Panc1 (cell line): ENCODE results near the gene PARD3. TPM values are rescaled to one million over a fixed set of nuclear protein-coding genes. Genes with fewer than 3 reads are reported as not detected.
A peak's percentile ranks its signal among the peaks of the same experiment; 100 is the strongest.

Experiments
- ATAC-seq: fragments of 200-7000 bp; cut with Tn5 transposase; 2 replicates; pipeline ENCODE4 v1.9.1; 2020; ENCODE audit warnings: mild to moderate bottlenecking, moderate library complexity
- BruUV-seq: library from RNA; stranded (reverse); fragments of 400-500 nt; replicated peaks from 2 replicates; lab custom pipeline; 2021; lab: Mats Ljungman, UMichigan
- CTCF ChIA-PET: fragments of 300-600 bp; sonication (Branson Sonifier 250); formaldehyde crosslinking; loops from one replicate; lab custom pipeline; 2022; ENCODE audit warnings: antibody characterized with exemption; lab: Charles Lee
- POLR2A ChIA-PET: fragments of 300-600 bp; sonication (Branson Sonifier 250); formaldehyde crosslinking; loops from one replicate; lab custom pipeline; 2022; ENCODE audit warnings: antibody characterized with exemption; lab: Charles Lee
- DNase-seq: peaks from one replicate; pipeline ENCODE4 v3.0.0-alpha.2; 2010; ENCODE audit warnings: low read depth, low spot score
- H3K27ac ChIP-seq: 2 replicates; pipeline ENCODE4 v1.5.1; 2011; ENCODE audit warnings: mild to moderate bottlenecking, low read length, inconsistent platforms
- H3K27me3 ChIP-seq: fragments of 200-500 bp; sonication (Bioruptor generic); 2 replicates; pipeline ENCODE4 v1.6.0; 2014; ENCODE audit warnings: low read length, inconsistent platforms; ENCODE audit not compliant: control insufficient read depth, insufficient read depth
- H3K36me3 ChIP-seq: fragments of 200-500 bp; sonication (Bioruptor generic); 2 replicates; pipeline ENCODE4 v1.5.1; 2014; ENCODE audit warnings: inconsistent platforms, mild to moderate bottlenecking, low read length, moderate library complexity; ENCODE audit not compliant: control insufficient read depth, insufficient read depth
- H3K4me1 ChIP-seq: 2 replicates; pipeline ENCODE4 v1.5.1; 2011; ENCODE audit warnings: inconsistent platforms, mild to moderate bottlenecking, low read length, moderate library complexity; ENCODE audit not compliant: control insufficient read depth, insufficient read depth
- H3K4me3 ChIP-seq, 2 experiments: 2 replicates each; pipeline ENCODE4 v1.5.1; 2011 to 2012; ENCODE audit warnings: low read depth in 2 of 2, low read length in 2 of 2, mild to moderate bottlenecking in 2 of 2, inconsistent platforms in 1 of 2, moderate library complexity in 1 of 2
- H3K9me3 ChIP-seq: fragments of 200-500 bp; sonication (Bioruptor generic); 2 replicates; pipeline ENCODE4 v1.5.1; 2014; ENCODE audit warnings: low read depth, mild to moderate bottlenecking, inconsistent platforms, low read length, moderate library complexity; ENCODE audit not compliant: control insufficient read depth, insufficient read depth
- CTCF ChIP-seq: fragments of 450-650 bp; IDR thresholded peaks from 2 replicates; pipeline ENCODE4 v1.5.1; 2017; ENCODE audit warnings: mild to moderate bottlenecking
- POLR2AphosphoS5 ChIP-seq: IDR thresholded peaks from 2 replicates; pipeline ENCODE4 v1.6.1; 2012; ENCODE audit warnings: mild to moderate bottlenecking, low read depth, low read length, moderate library complexity
- SIN3A ChIP-seq: IDR thresholded peaks from 2 replicates; pipeline ENCODE4 v1.6.1; 2012; ENCODE audit warnings: low read depth, mild to moderate bottlenecking, low read length, moderate library complexity, borderline replicate concordance; ENCODE audit not compliant: insufficient read depth
- TCF7L2 ChIP-seq: IDR thresholded peaks from 2 replicates; pipeline ENCODE4 v1.6.1; 2011; ENCODE audit warnings: mild to moderate bottlenecking, low read depth, low read length, inconsistent platforms
- in situ Hi-C: cut with HindIII; loops from 2 replicates; pipeline ENCODE4 v1.10.0; 2016; ENCODE audit warnings: low sequenced_read_pairs, low pct_unique_long_range_greater_than_20kb
- intact Hi-C: fragments of 100-400 bp; cut with micrococcal nuclease; formaldehyde crosslinking; loops from one replicate; pipeline ENCODE4 v1.10.0; 2022; ENCODE audit not compliant: unreplicated experiment
- total RNA-seq: library from RNA; stranded (reverse); gene quantifications from one replicate; pipeline ENCODE4 v1.2.1, GENCODE V29; 2021; ENCODE audit not compliant: unreplicated experiment
- TF ChIP-seq, protein P1 (sequence below), 2 experiments: IDR thresholded peaks; 2 replicates each; pipeline ENCODE4 v1.6.1; 2011 to 2012; ENCODE audit warnings: low read depth in 2 of 2, control low read depth in 1 of 2, low read length in 1 of 2, mild to moderate bottlenecking in 1 of 2, moderate library complexity in 1 of 2; ENCODE audit not compliant: insufficient read depth in 1 of 2

Gene PARD3
- total RNA-seq, 1 experiment from 2014 or later: 29.8 TPM

DNA sequence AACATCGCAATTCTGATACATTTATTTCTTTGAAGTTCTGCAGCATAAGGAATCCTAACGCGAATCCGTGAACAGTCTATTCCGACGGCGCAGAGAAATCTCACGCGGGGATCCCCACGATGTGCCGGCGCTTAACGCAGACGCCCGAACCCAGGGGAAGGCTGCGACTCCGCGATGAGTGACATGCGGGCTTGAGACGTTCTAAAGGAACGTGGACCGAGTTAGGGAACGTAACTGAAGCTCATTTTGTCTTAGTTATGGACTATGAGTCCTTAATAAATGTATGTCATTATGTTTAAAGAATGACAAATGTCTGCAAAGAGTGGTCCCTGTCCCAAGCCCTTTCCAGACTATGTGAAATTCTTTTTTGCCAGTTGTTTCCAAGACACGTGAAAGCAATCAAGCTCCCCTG, 995 bp upstream of the PARD3 start:
- no peaks in the 10 kb centered on the region for H3K27me3 ChIP-seq
- H3K27ac ChIP-seq: 0 out of 2 replicates have a peak overlapping the region, but pooled peaks have one; percentile 17
- in situ Hi-C loops: no loop called here
- no TSS peak for BruUV-seq
- ATAC-seq: no peak
- ChIA-PET CTCF (no interaction called here), POLR2A (no interaction called here)
- H3K9me3 ChIP-seq: no peaks in the 10 kb centered on the region
- intact Hi-C loops: loop anchor here (10.0 kb wide), 1 partner anchor 151 kb away; no protein-coding TSS in a partner anchor
- H3K36me3 ChIP-seq: no peaks in the 10 kb centered on the region; the same call in 1 of the 2 replicates
- peaks cover 19% of the 10 kb centered on the region for H3K4me1 ChIP-seq
- no peak for TF ChIP-seq CTCF
- TF ChIP-seq, protein P1, sequence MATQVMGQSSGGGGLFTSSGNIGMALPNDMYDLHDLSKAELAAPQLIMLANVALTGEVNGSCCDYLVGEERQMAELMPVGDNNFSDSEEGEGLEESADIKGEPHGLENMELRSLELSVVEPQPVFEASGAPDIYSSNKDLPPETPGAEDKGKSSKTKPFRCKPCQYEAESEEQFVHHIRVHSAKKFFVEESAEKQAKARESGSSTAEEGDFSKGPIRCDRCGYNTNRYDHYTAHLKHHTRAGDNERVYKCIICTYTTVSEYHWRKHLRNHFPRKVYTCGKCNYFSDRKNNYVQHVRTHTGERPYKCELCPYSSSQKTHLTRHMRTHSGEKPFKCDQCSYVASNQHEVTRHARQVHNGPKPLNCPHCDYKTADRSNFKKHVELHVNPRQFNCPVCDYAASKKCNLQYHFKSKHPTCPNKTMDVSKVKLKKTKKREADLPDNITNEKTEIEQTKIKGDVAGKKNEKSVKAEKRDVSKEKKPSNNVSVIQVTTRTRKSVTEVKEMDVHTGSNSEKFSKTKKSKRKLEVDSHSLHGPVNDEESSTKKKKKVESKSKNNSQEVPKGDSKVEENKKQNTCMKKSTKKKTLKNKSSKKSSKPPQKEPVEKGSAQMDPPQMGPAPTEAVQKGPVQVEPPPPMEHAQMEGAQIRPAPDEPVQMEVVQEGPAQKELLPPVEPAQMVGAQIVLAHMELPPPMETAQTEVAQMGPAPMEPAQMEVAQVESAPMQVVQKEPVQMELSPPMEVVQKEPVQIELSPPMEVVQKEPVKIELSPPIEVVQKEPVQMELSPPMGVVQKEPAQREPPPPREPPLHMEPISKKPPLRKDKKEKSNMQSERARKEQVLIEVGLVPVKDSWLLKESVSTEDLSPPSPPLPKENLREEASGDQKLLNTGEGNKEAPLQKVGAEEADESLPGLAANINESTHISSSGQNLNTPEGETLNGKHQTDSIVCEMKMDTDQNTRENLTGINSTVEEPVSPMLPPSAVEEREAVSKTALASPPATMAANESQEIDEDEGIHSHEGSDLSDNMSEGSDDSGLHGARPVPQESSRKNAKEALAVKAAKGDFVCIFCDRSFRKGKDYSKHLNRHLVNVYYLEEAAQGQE (IDR thresholded peaks at IDR 0.05; ENCODE audit: insufficient read depth in 1 of 2, low read depth in 2 of 2, low read length in 1 of 2): no peak
- no peak for TF ChIP-seq TCF7L2
- TF ChIP-seq SIN3A: no peak
- no peak for TF ChIP-seq POLR2AphosphoS5
- H3K4me3 ChIP-seq: peak overlapping the region; percentile 64 to 70
- DNase-seq: no peak

GRCh38 chr10:34814913-34815184, 247 bp downstream of the PARD3 start:
- in situ Hi-C loops: no loop called here

More at GRCh38 chr10:34814913-34815184, 247 bp downstream of the PARD3 start:
- BruUV-seq: no TSS peak
- 0 out of 2 replicates have a peak, but pooled peaks have one; percentile 39 for TF ChIP-seq TCF7L2
- TF ChIP-seq SIN3A: no peak
- TF ChIP-seq, protein P1 (IDR thresholded peaks at IDR 0.05; ENCODE audit: insufficient read depth in 1 of 2, low read depth in 2 of 2, low read length in 1 of 2): no peak
- no peak for TF ChIP-seq CTCF
- TF ChIP-seq POLR2AphosphoS5: no peak
- no peak for DNase-seq
- no peaks in the 10 kb centered on the region; the same call in 1 of the 2 replicates for H3K36me3 ChIP-seq
- no peak overlapping the region for H3K27ac ChIP-seq
- no peaks in the 10 kb centered on the region for H3K9me3 ChIP-seq
- CTCF ChIA-PET: no interaction called here
- H3K4me3 ChIP-seq: peak overlapping the region; percentile 61 to 70; a peak in 3 of 4 replicates
- peak; percentile 10; the same call in 1 of the 2 replicates for ATAC-seq
- intact Hi-C loops: loop anchor here (10.0 kb wide), 1 partner anchor 150 kb away; no protein-coding TSS in a partner anchor
- peaks cover 19% of the 10 kb centered on the region for H3K4me1 ChIP-seq
- no peaks in the 10 kb centered on the region for H3K27me3 ChIP-seq
- POLR2A ChIA-PET: interaction anchor here (0.6 kb wide), 1 partner anchor 147 kb away, joined by 6 read pairs; no protein-coding TSS in a partner anchor
